ENCODE measurements around the gene GOT2.
A peak's percentile ranks its signal among the peaks of the same experiment; 100 is the strongest.
"Not testable (repeated sequence)": the region's sequence is repeated elsewhere in the genome, so short reads cannot be mapped to it uniquely, and the experiment has no call there.

GOT2 gene

DNA sequence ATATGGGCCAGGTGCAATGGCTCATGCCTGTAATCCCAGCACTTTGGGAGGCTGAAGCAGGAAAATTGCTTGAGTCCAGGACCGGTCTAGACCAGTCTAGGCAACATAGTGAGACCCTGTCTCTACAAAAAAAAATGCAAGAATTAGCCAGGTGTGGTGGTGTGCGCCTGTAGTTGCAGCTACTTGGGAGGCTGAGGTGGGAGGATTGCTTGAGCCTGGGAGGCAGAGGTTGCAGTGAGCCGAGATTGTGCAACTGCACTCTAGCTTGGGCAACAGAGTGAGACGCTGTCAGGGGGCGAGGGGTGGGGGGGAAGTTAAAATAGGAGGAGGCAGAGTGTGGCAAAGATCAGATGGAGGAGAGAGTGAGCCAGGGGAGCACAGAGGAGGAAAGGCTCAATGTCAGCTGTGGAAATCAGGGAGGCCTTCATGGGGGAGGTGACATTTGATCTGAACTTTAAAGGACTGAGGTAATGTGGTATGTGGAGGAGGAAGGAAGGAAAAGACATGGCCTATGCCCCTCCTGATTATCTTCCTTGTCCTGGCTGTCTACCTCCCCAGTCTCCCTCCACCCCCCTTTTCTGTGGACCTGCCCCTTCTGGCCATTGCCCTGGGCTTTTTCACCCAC lies 4.7 kb upstream of the GOT2 start:
- Histone ChIP-seq H3K27ac (ENCODE audit: low read length) (no peak overlapping the region), H3K36me3 (ENCODE audit: insufficient read depth, low read depth, low read length) (no peaks in the 10 kb centered on the region), H3K4me3 (ENCODE audit: low read length) (no peak overlapping the region), H3K9ac (ENCODE audit: low read depth, low read length) (no peak overlapping the region), H3K9me3 (ENCODE audit: insufficient read depth, low read depth, low read length) (no peaks in the 10 kb centered on the region), H3K27me3 (ENCODE audit: insufficient read depth, low read length) (no peaks in the 10 kb centered on the region), H3K4me1 (ENCODE audit: insufficient read depth, low read length) (no peaks in the 10 kb centered on the region)

DNA sequence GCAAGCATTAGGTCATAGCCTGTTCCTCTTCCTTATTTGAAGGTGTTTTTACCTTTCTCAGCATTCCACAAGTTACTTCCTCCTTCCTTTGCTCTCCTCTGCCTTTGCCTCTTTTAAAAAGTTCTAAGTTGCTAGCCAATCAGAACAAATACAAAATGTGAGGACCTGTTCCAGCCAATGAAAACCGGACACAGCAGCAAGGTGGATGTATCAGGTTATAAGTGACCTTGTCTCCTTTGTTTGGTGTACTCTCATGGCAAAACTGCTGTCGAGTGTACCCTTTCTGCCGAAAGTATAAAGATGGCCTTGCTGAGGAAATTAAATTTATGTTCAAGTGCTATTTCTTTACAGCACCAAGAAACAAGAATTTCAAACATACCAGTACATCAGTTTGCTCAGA lies 2.2 kb upstream of the GOT2 start:
- not testable (repeated sequence) for H3K9ac ChIP-seq (ENCODE audit: low read depth, low read length); H3K27ac ChIP-seq (ENCODE audit: low read length); H3K4me1 ChIP-seq (ENCODE audit: insufficient read depth, low read length); H3K36me3 ChIP-seq (ENCODE audit: insufficient read depth, low read depth, low read length); H3K27me3 ChIP-seq (ENCODE audit: insufficient read depth, low read length); H3K9me3 ChIP-seq (ENCODE audit: insufficient read depth, low read depth, low read length); H3K4me3 ChIP-seq (ENCODE audit: low read length)

DNA sequence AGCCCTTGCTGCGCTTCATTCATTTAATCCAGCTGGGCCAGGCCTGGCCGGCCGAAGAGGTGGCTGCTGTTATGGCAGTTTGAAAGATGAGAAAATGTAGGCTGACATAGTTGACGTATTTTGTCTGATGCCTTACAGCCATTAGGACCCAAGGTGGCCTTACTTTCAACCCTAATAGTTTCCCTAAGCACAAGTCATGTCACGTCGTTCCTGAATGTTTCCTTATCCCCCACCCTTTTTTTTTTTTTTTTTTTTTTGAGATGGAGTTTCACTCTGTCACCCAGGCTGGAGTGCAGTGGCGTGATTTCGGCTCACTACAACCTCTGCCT lies 307 bp upstream of the GOT2 start:
- Histone ChIP-seq H3K4me3 (ENCODE audit: low read length) (peak overlapping the region; percentile 98), H3K9ac (ENCODE audit: low read depth, low read length) (no peak overlapping the region; the same call in 1 of the 2 replicates), H3K36me3 (ENCODE audit: insufficient read depth, low read depth, low read length) (peaks cover 21% of the 10 kb centered on the region; the same call in 1 of the 2 replicates), H3K27ac (ENCODE audit: low read length) (no peak overlapping the region), H3K9me3 (ENCODE audit: insufficient read depth, low read depth, low read length) (no peaks in the 10 kb centered on the region), H3K4me1 (ENCODE audit: insufficient read depth, low read length) (peaks cover 6% of the 10 kb centered on the region; the same call in 1 of the 2 replicates), H3K27me3 (ENCODE audit: insufficient read depth, low read length) (no peaks in the 10 kb centered on the region)

DNA sequence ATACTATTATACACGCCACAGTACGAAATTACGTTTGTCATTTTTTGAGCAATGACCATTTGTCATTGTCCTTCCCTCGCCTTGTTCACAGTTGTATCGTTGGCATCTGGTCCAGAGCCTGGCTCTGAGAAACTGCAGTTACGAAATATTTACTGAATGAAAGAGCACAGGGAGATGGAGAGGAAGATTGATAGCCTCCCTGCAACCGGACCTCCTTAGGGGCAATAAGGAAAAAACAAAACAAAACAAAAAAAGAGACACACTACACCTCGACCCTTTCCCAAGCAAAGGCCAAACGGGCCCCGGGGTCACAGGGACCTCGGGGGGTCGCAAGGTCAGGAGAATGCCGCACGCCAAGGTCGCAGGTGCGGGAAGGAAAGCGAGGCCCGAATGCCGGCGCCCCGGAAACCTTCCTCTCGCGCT lies 857 bp downstream of the GOT2 start:
- H3K4me1 ChIP-seq (ENCODE audit: insufficient read depth, low read length): peaks cover 6% of the 10 kb centered on the region; the same call in 1 of the 2 replicates
- H3K36me3 ChIP-seq (ENCODE audit: insufficient read depth, low read depth, low read length): peaks cover 21% of the 10 kb centered on the region; the same call in 1 of the 2 replicates
- H3K4me3 ChIP-seq (ENCODE audit: low read length): peak overlapping the region; percentile 98
- H3K9ac ChIP-seq (ENCODE audit: low read depth, low read length): peak overlapping the region; percentile 95
- peak overlapping the region; percentile 20 for H3K27ac ChIP-seq (ENCODE audit: low read length)
- no peaks in the 10 kb centered on the region for H3K9me3 ChIP-seq (ENCODE audit: insufficient read depth, low read depth, low read length)
- no peaks in the 10 kb centered on the region for H3K27me3 ChIP-seq (ENCODE audit: insufficient read depth, low read length)

DNA sequence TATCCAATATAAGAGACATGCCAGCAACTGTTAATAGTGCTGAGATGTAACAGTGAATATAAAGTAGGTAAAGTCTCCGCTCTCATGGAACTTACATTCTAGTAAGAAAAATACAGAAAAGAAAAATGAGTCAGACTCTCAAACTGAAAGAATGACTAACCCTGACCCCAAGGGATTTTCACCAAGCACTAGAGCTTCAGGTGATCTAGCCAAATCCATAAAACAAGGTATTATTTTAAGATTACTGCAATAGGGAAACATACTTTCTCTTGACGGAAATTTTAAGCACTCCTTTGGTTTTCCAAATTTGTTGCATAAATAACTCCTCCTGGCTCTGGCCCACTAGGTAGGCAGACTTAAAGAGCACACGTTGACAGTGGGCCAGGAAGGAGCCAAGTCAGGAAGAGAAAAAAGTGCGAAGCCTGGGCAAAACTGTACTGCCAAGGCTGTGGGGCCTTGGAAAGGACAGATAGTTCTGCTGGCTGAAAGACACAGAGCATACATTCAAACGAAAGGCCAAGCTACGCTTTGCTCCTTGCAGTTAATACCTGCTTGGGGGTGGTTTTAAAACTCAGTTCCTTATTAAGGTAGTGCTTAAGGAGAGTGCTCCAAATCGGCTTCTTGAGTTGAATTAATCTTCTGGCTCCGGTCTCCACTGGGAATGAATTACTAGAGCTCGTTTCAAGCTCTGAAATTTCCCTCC lies 1.4 kb downstream of the GOT2 start:
- Histone ChIP-seq H3K4me3 (ENCODE audit: low read length) (peak overlapping the region; percentile 98), H3K27ac (ENCODE audit: low read length) (no peak overlapping the region), H3K4me1 (ENCODE audit: insufficient read depth, low read length) (peaks cover 6% of the 10 kb centered on the region; the same call in 1 of the 2 replicates), H3K9me3 (ENCODE audit: insufficient read depth, low read depth, low read length) (no peaks in the 10 kb centered on the region), H3K27me3 (ENCODE audit: insufficient read depth, low read length) (no peaks in the 10 kb centered on the region), H3K36me3 (ENCODE audit: insufficient read depth, low read depth, low read length) (peaks cover 21% of the 10 kb centered on the region; the same call in 1 of the 2 replicates), H3K9ac (ENCODE audit: low read depth, low read length) (peak overlapping the region; percentile 95)

DNA sequence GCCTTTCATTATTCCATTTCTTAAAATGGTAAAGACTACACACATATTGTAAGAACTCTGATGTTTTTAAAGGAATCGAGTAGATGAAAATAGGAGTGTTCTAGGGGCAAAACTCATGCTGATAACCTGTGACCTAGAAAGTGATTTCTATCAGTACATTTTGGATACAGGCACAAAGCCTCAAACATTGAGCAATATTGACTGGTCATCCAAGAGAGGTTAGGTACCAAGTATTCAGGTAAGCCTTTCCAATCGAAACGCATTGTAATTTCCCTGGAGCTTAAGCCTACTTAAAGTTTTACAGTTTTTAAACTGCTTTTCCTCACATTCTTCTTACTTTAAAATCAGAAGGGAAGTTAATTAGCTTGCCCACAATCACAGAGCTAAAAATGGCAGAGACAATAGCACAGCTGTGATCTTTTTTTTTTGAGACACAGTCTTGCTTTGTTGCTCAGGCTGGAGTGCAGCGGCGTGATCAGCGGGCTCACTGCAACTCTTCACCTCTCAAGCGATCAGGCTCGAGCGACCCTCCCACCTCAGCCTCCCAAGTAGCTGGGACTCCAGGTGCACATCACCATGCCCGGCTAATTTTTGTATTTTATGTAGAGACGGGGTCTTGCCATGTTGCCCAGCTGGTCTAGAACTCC lies 3.3 kb downstream of the GOT2 start:
- H3K27ac ChIP-seq (ENCODE audit: low read length): no peak overlapping the region
- H3K4me1 ChIP-seq (ENCODE audit: insufficient read depth, low read length): peaks cover 6% of the 10 kb centered on the region; the same call in 1 of the 2 replicates
- H3K4me3 ChIP-seq (ENCODE audit: low read length): no peak overlapping the region
- H3K36me3 ChIP-seq (ENCODE audit: insufficient read depth, low read depth, low read length): peaks cover 21% of the 10 kb centered on the region; the same call in 1 of the 2 replicates
- H3K27me3 ChIP-seq (ENCODE audit: insufficient read depth, low read length): no peaks in the 10 kb centered on the region
- peak overlapping the region; percentile 24; the same call in 1 of the 2 replicates for H3K9ac ChIP-seq (ENCODE audit: low read depth, low read length)
- no peaks in the 10 kb centered on the region for H3K9me3 ChIP-seq (ENCODE audit: insufficient read depth, low read depth, low read length)

DNA sequence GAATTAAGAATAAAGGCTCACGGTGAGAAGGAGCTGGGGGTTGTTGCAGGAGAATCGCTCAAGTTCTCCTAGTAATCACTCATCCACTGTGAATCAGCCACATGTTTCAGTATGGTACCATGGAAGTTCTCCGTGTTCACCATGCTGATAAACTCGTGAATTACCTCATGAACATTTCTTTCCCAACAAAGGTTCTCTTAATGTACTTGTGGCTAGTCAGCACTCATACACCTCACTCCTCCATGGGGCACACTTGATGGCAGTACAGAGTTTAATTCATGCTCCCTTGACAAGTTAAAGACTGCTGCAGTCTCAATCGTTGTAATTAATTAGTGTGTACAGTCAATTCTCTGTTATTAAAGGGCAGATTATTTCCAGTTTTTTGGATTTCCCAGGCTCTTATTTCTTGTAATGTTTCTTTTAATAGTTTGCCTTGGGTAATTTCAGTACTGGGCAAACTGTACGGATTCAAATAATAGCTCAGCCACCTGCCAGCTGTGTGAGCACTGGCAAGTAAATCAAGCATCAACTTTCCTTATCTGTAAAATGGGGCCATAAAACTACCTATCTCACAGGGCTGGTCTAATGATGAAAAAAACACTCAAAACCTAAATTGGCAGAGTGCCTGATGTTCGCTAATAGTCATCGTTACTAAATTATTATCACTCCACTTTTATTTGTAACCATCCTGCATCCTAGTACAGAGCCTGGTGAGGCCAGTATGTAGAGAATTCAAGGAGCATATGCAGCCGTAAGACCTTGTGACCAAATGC lies 6.1 kb downstream of the GOT2 start:
- H3K36me3 ChIP-seq (ENCODE audit: insufficient read depth, low read depth, low read length): peaks cover 30% of the 10 kb centered on the region
- no peak overlapping the region for H3K4me3 ChIP-seq (ENCODE audit: low read length)
- no peak overlapping the region for H3K27ac ChIP-seq (ENCODE audit: low read length)
- H3K27me3 ChIP-seq (ENCODE audit: insufficient read depth, low read length): no peaks in the 10 kb centered on the region
- no peaks in the 10 kb centered on the region for H3K9me3 ChIP-seq (ENCODE audit: insufficient read depth, low read depth, low read length)
- H3K9ac ChIP-seq (ENCODE audit: low read depth, low read length): no peak overlapping the region
- peaks cover 6% of the 10 kb centered on the region; the same call in 1 of the 2 replicates for H3K4me1 ChIP-seq (ENCODE audit: insufficient read depth, low read length)

DNA sequence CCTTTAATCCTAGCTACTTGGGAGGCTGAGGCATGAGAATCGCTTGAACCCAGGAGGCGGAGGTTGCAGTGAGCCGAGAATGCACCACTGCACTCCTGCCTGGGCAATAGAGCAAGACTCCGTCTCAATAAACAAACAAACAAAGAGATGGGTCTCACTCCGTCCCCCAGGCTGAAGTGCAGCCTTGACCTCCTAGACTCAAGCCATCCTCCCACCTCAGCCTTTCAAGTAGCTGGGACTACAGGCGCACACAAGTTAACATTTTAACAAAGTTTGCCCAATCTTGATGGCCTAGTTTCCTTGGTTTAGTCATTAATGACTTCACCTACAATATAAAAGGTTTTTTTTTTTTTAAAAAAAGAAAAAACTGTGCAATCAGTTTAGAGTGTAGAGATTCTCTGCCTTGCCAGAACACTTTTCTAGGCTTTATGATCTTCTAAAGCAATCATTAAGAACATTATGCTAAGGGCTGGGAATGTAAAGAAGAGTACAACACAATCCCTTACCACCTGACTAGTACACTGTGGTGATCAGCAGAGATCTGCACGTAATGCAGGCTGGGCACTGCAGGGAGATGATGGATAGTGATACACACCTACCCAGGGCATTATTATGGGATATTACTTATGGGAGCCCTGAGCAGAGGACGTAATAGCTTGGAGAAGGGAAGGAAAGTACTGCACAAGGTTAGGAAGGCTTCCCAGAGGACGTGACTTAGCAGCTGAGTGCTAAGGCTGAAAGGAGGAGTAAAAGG lies 6.9 kb downstream of the GOT2 start:
- peaks cover 32% of the 10 kb centered on the region for H3K36me3 ChIP-seq (ENCODE audit: insufficient read depth, low read depth, low read length)
- H3K27me3 ChIP-seq (ENCODE audit: insufficient read depth, low read length): no peaks in the 10 kb centered on the region

DNA sequence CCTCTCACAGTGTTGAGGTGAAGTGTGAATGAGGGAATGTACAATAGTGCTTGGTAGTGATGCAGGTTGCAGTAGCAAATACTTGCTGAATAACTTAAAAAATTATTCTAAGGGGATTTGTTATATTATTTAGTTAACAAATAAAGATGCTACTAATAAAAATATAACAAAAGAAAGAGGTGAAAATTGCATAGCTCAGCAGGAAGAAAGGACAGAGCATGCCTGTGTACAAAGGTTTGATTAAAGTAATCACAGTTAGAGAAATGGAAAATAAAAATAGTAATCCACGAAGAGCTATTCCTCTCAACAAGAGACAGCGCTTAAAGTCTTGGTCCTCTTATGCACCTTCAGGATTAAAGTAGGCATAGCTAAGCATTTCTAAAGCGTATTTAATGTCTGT lies 11.0 kb downstream of the GOT2 start:
- Histone ChIP-seq H3K9ac (ENCODE audit: low read depth, low read length) (no peak overlapping the region), H3K9me3 (ENCODE audit: insufficient read depth, low read depth, low read length) (no peaks in the 10 kb centered on the region), H3K27ac (ENCODE audit: low read length) (no peak overlapping the region), H3K27me3 (ENCODE audit: insufficient read depth, low read length) (no peaks in the 10 kb centered on the region), H3K4me3 (ENCODE audit: low read length) (no peak overlapping the region), H3K36me3 (ENCODE audit: insufficient read depth, low read depth, low read length) (peaks cover 56% of the 10 kb centered on the region), H3K4me1 (ENCODE audit: insufficient read depth, low read length) (no peaks in the 10 kb centered on the region)

More for the DNA sequence above, 6.9 kb downstream of the GOT2 start:
- Histone ChIP-seq H3K4me3 (ENCODE audit: low read length) (no peak overlapping the region), H3K4me1 (ENCODE audit: insufficient read depth, low read length) (no peaks in the 10 kb centered on the region), H3K9ac (ENCODE audit: low read depth, low read length) (no peak overlapping the region), H3K9me3 (ENCODE audit: insufficient read depth, low read depth, low read length) (no peaks in the 10 kb centered on the region), H3K27ac (ENCODE audit: low read length) (no peak overlapping the region)

DNA sequence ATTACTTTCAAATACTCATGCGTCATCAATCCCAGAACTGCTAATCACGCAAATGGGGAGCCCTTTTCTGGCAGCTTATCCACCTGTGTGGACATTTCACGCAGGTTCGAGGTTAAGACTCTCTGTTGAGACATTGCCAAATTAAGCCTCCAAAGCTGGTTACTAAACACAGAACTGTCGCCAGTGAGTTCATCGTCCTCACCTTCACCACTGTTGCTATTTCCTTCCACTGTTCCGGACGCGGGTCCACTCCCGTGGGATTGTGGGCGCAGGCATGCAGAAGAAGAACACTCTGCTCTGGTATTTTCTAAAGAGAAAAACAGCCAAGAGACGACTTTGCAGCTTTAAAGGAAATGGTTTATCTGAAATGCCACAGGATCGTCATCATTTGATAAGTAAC lies 16.1 kb downstream of the GOT2 start:
- Histone ChIP-seq H3K27ac (ENCODE audit: low read length) (no peak overlapping the region), H3K9ac (ENCODE audit: low read depth, low read length) (no peak overlapping the region), H3K9me3 (ENCODE audit: insufficient read depth, low read depth, low read length) (no peaks in the 10 kb centered on the region), H3K4me1 (ENCODE audit: insufficient read depth, low read length) (no peaks in the 10 kb centered on the region), H3K4me3 (ENCODE audit: low read length) (no peak overlapping the region), H3K27me3 (ENCODE audit: insufficient read depth, low read length) (no peaks in the 10 kb centered on the region), H3K36me3 (ENCODE audit: insufficient read depth, low read depth, low read length) (peaks cover 96% of the 10 kb centered on the region)

DNA sequence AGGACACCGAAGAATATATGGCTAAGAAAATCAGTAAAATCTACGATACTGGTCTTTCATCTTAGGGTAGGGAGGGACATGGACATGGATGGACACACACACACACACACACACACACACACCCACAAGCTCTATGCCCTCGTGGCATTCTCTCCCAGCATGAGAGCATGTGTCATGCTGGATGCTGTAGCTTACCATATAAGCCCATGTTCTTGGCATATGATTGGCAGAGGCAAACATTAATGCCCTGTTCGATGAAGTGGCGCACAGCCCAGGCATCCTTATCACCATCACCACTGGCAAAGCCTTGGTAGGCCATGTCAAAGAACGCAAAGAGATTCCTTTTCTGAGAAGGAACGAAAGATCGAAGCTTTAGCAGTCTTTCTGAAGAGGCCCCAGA lies 17.6 kb downstream of the GOT2 start:
- Histone ChIP-seq H3K9ac (ENCODE audit: low read depth, low read length) (no peak overlapping the region), H3K4me1 (ENCODE audit: insufficient read depth, low read length) (no peaks in the 10 kb centered on the region), H3K4me3 (ENCODE audit: low read length) (no peak overlapping the region), H3K9me3 (ENCODE audit: insufficient read depth, low read depth, low read length) (no peaks in the 10 kb centered on the region), H3K27ac (ENCODE audit: low read length) (no peak overlapping the region), H3K36me3 (ENCODE audit: insufficient read depth, low read depth, low read length) (peaks cover 98% of the 10 kb centered on the region), H3K27me3 (ENCODE audit: insufficient read depth, low read length) (no peaks in the 10 kb centered on the region)
